GM06990 (cell line): ENCODE results near the gene RHBDL3.
"Not testable (repeated sequence)": the region's sequence is repeated elsewhere in the genome, so short reads cannot be mapped to it uniquely, and the experiment has no call there.

ENCODE experiments used
- DNase-seq: peaks from one replicate; pipeline ENCODE4 v3.0.0-alpha.2; 2011; ENCODE audit not compliant: insufficient read length; ENCODE audit errors: extremely low read depth
- H3K27me3 ChIP-seq: replicated peaks from 2 replicates; pipeline ENCODE4 v1.6.0; 2011; ENCODE audit warnings: low read length; ENCODE audit not compliant: control insufficient read depth, insufficient read depth
- H3K36me3 ChIP-seq: 2 replicates; pipeline ENCODE4 v1.5.1; 2011; ENCODE audit warnings: low read length; ENCODE audit not compliant: control insufficient read depth, insufficient read depth
- H3K4me3 ChIP-seq: replicated peaks from 2 replicates; pipeline ENCODE4 v1.5.1; 2011; ENCODE audit warnings: low read depth, mild to moderate bottlenecking, control low read depth, low read length
- TF ChIP-seq, protein P1 (sequence below): IDR thresholded peaks from 2 replicates; pipeline ENCODE4 v1.5.1; 2011; ENCODE audit warnings: low read length, control low read depth, mild to moderate bottlenecking, inconsistent platforms; ENCODE audit not compliant: insufficient read depth, poor library complexity, severe bottlenecking

Gene RHBDL3

DNA sequence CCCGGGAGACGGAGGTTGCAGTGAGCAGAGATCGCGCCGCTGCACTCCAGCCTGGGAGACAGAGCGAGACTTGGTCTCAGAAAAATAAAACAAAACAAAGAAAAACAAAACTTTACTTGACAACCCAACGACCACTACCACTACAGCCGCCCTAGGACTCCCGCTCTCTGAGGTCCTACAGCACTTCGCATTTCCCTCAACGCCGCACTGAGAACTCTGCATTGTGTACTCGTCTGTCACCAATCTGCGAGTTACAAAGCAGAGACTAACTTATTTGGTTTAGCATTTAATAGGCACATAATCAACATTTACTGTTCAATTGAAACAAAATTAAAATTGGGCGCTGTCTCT, 83.8 kb downstream of the RHBDL3 start:
- Histone ChIP-seq H3K4me3 (peak overlapping the region; percentile 89), H3K36me3 (peaks cover 10% of the 10 kb centered on the region), H3K27me3 (no peaks in the 10 kb centered on the region)
- TF ChIP-seq, protein P1, sequence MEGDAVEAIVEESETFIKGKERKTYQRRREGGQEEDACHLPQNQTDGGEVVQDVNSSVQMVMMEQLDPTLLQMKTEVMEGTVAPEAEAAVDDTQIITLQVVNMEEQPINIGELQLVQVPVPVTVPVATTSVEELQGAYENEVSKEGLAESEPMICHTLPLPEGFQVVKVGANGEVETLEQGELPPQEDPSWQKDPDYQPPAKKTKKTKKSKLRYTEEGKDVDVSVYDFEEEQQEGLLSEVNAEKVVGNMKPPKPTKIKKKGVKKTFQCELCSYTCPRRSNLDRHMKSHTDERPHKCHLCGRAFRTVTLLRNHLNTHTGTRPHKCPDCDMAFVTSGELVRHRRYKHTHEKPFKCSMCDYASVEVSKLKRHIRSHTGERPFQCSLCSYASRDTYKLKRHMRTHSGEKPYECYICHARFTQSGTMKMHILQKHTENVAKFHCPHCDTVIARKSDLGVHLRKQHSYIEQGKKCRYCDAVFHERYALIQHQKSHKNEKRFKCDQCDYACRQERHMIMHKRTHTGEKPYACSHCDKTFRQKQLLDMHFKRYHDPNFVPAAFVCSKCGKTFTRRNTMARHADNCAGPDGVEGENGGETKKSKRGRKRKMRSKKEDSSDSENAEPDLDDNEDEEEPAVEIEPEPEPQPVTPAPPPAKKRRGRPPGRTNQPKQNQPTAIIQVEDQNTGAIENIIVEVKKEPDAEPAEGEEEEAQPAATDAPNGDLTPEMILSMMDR = no peak
- no peak for DNase-seq

DNA sequence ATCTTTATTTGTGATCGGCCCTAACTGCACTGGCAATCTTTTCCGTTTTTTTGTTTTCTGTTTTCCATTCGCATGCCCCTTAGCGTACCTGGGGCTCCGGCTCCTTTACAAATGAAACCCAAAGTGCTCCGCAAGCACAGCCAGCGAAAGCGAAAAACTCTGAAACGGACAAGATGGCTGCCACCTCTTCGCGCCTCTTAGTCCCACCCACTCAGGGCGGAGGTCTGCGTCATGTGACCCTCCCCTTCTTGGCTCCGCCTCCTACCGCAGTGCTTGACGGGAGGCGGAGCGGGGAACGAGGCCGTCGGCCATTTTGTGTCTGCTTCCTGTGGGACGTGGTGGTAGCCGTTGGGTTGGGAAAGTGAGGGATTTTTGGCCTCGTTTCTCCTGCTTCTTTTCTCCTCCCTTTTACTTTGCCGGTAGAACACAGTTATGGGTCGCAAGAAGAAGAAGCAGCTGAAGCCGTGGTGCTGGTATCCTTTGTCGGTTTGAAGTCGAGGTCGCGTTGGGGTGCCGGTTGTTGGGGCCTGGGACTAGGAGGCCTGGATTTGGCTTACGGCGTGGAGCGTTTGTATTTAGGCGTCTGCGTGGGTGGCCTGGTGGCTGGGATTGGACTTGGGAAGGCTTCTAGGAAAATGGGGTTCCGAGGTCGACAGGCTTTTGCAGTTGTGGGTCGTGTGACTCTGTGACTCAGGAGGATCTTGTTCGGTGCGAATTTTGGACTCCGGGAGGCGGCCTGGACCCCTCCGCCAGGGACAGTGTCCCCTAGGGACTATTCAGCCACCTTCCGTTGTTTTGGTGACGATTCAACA, 84.4 kb downstream of the RHBDL3 start, which contains the start of gene ZNF207:
Gene ZNF207, plus strand, starts transcription at position 304 of the 812 bp plus-strand sequence. Its CDS starts 129 bp downstream, at position 433.
- TF ChIP-seq, protein P1 = no peak
- peaks cover 14% of the 10 kb centered on the region for H3K36me3 ChIP-seq
- peak; percentile 94 for DNase-seq
- peak within 1 kb of the TSS; percentile 89 for H3K4me3 ChIP-seq
- H3K27me3 ChIP-seq = no peaks in the 10 kb centered on the region

DNA sequence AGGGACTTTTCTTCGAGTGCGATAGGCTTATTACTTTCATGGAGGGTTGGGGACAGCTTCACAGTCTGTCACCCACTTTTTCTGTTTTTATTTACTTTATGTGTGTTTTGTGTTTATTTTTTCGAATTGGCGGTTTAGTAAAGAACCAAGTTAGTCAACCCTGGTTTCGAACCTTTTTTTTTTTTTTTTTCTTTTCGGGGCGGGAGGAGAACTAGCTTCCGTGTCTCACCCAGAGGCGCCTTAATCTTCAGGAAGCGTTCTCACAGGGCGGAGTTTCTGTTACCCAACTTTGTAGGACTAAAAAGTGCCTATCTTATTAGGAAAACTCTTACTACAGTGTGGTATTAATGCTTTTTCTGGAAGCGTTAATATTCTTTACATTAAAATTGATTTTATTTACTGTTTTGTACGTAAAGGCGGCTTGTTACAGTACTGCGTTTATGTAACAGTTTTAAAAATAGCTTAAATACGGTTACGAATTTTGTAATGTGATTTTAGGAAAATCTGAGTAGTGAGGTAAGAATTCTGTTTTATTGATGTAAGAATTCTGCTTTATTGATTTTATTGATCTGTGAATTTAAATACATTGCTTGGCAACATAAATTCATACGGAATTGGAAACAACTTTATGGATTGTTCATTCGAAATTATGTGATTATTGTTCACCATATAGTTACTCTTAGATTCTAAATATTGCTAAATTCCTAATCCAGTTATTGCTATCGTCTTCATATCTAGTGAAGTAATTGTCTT, 85.2 kb downstream of the RHBDL3 start:
- no peaks in the 10 kb centered on the region for H3K27me3 ChIP-seq
- TF ChIP-seq, protein P1 = no peak
- DNase-seq = no peak
- peak overlapping the region; percentile 89 for H3K4me3 ChIP-seq
- peaks cover 20% of the 10 kb centered on the region for H3K36me3 ChIP-seq

- DNase-seq, H3K27me3 ChIP-seq: not testable (repeated sequence)
- H3K4me3 ChIP-seq = peak overlapping the region; percentile 89
- peaks cover 25% of the 10 kb centered on the region for H3K36me3 ChIP-seq
These were observed 87.1 kb downstream of the RHBDL3 start for GRCh38 chr17:32352734-32353133.

DNA sequence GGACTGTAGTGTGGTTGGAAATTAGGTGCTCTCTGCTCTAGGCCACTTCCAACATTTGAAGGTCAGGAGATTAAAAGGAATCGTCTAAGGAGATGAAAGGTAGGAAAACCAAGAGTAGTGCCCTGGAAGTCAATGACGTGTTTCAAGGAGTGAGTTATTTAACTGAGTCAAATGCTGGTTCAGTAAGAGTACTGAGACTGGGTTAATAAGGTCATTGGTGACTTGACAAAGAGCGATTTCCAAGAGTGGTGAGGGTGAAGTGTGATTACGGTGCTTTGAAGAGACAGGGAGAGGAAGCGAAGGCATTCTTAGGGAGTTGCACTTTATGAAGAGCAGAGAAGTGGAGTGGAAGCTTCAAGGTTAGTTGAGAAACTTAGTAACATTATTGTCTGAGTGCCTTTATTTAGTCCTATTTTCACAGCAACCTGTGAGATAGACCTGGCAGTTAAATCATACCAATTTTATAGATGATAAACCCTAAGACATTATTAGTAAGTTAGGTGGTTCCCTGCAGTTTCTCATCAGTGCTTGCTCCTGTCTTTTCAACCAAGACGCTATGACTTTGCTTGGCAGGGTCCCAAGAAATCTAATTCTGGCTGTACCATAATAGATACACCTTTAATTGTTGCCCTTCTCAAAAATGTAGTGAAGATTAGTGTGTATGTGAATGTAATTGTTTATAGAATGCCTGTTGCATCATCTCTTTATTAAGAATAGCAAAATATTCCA, 90.2 kb downstream of the RHBDL3 start:
- no peak for DNase-seq
- peaks cover 33% of the 10 kb centered on the region for H3K36me3 ChIP-seq
- H3K27me3 ChIP-seq = no peaks in the 10 kb centered on the region
- TF ChIP-seq, protein P1 = no peak
- H3K4me3 ChIP-seq = no peak overlapping the region; the same call in 1 of the 2 replicates

- Histone ChIP-seq H3K4me3 (no peak overlapping the region), H3K27me3 (no peaks in the 10 kb centered on the region), H3K36me3 (peaks cover 33% of the 10 kb centered on the region)
- TF ChIP-seq, protein P1 = no peak
- no peak for DNase-seq
These were observed 90.7 kb downstream of the RHBDL3 start for GRCh38 chr17:32356378-32356743.
